ENCODE measurements around the gene PSKH1. TPM values are rescaled to one million over a fixed set of nuclear protein-coding genes. Genes with fewer than 3 reads are reported as not detected.

The PSKH1 gene
- total RNA-seq, 2 experiments from 2014 or later: 20.0 to 22.8 TPM

DNA sequence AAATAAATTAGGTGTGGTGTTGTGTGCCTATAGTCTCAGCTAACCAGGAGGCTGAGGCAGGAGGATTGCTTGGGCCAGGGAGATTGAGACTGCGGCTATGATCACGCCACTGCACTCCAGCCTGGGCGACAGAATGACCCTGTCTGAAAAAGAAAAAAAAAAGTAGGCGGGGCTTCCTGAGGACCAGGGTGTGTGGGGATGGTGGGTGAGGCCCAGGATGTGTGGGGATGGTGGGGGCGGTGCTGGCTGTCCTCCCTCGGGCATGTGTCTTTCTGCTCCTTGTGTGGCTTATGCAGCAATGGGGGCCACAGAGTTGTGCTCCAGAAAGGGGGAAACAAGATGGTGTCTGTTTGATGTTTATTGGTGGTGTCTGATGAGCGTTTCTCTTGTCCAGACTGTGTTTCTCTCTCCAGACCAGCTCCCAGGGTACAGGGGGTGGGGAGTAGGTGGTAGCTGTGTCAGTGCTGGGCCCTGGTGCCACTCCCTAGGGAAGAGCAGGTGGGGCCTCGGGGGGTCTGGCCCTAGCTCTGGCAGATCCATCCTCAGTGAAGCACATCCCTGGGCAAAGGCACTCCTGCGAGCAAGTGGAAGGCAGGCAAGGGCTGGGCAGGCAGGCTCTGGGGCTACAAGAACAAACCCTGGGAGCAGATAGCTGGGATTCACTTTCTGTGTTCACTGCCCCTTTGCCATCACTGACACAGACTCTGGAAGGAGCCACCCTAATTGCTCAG, 48.6 kb downstream of the PSKH1 start:
- H3K27ac Mint-ChIP-seq: peak overlapping the region; percentile 17
- no peak overlapping the region for H3K4me3 Mint-ChIP-seq
- H3K36me3 Mint-ChIP-seq (ENCODE audit: low read depth): peaks cover 42% of the 10 kb centered on the region
- ChIA-PET CTCF (interaction anchor here (0.6 to 5.5 kb wide), 22 partner anchors 9 to 377 kb away, joined by 3 to 27 read pairs (median 4); partner anchors contain the start of genes CTRL and DDX28), POLR2A (no interaction called here)
- H3K9me3 Mint-ChIP-seq (ENCODE audit: insufficient read depth): no peaks in the 10 kb centered on the region
- no peak for DNase-seq
- no peak for ATAC-seq
- H3K27me3 Mint-ChIP-seq (ENCODE audit: low read depth): no peaks in the 10 kb centered on the region
- peaks cover 40% of the 10 kb centered on the region for H3K4me1 Mint-ChIP-seq (ENCODE audit: low read depth)

DNA sequence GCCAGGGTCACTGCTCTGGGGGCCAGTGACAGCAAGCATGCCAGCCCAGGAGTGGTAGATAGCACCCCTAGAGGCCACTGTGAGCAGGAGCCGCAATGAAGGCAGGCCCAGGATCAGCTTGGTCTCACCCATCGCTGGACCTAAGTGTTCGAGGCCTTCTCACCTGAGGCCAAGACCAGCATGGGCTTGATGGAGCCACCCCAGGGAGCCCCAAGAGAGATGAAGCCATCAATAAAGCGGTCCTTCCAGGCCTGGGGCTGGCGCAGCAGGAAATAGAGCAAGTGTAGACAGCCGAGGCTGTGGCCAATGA, 49.1 kb downstream of the PSKH1 start:
- peaks cover 36% of the 10 kb centered on the region for H3K4me1 Mint-ChIP-seq (ENCODE audit: low read depth)
- CTCF ChIA-PET: interaction anchor here (0.6 to 5.5 kb wide), 18 partner anchors 19 to 132 kb away, joined by 3 to 27 read pairs (median 4); partner anchors contain the start of gene DDX28
- DNase-seq (peak; percentile 54), ATAC-seq (peak; percentile 44)
- no peaks in the 10 kb centered on the region for H3K9me3 Mint-ChIP-seq (ENCODE audit: insufficient read depth)
- H3K27ac Mint-ChIP-seq: peak overlapping the region; percentile 17
- no peak overlapping the region for H3K4me3 Mint-ChIP-seq
- POLR2A ChIA-PET: no interaction called here
- H3K27me3 Mint-ChIP-seq (ENCODE audit: low read depth): no peaks in the 10 kb centered on the region
- H3K36me3 Mint-ChIP-seq (ENCODE audit: low read depth): peaks cover 41% of the 10 kb centered on the region

DNA sequence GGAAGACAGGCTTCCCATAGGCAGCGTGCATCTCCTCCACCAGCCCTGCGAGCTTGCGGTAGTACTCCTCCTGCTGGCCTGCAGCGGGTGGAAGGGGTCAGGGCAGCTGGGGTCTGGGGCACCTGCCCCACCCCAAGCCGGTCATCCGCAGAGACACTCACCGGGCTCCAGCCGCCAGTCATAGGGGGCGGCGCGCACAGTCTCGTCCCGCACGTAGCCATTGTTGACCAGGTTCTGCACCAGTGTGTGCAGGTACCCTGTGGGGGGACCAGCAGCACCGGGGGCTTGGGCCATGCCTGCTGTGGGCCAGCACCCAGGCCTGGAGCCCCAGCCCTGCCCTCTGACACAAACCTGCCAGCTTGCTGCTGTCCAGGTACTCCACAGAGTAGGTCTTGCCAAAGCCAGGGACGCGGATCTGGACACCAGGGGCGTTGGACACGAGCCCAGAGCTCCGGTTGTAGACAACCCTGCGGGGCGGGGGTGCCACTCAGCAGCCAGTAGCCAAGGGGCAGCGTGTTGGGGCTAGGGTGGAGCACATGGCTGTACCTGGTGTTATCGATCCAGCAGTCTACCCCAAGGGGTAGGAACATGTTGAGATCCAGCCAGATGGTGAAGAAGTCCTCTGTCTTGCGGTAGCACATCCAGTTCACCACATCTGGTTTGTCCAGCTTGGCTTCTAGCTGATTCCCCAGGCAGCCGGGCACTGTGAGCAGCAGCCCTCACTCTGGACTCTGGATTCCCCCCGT, 49.6 kb downstream of the PSKH1 start:
- CTCF ChIA-PET: interaction anchor here (0.6 to 5.5 kb wide), 16 partner anchors 20 to 132 kb away, joined by 3 to 27 read pairs (median 4); partner anchors contain the start of gene DDX28
- H3K27me3 Mint-ChIP-seq (ENCODE audit: low read depth): no peaks in the 10 kb centered on the region
- H3K9me3 Mint-ChIP-seq (ENCODE audit: insufficient read depth): no peaks in the 10 kb centered on the region
- peaks cover 32% of the 10 kb centered on the region for H3K4me1 Mint-ChIP-seq (ENCODE audit: low read depth)
- H3K36me3 Mint-ChIP-seq (ENCODE audit: low read depth): peaks cover 39% of the 10 kb centered on the region
- DNase-seq (no peak), ATAC-seq (no peak)
- POLR2A ChIA-PET: no interaction called here
- no peak overlapping the region for H3K4me3 Mint-ChIP-seq
- no peak overlapping the region for H3K27ac Mint-ChIP-seq

DNA sequence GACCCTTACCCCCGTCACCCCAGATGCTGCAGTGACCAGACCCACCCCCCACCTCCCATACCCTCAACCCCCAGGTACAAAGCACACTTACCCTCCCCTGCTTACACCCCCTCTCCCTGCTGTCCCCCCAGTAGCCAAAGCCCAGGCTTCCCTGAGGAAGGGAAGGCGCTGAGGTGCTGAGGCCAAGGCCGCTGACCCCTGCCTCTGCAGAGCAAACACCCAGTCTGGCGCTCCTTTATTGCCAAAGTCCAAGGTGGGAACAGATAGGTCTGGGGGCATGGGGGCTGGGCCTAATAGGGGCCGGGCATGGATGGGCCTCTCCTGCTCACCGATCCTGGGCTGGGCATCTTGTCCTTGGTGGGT, 50.2 kb downstream of the PSKH1 start:
- Mint-ChIP-seq H3K36me3 (ENCODE audit: low read depth) (peaks cover 40% of the 10 kb centered on the region), H3K4me1 (ENCODE audit: low read depth) (peaks cover 32% of the 10 kb centered on the region), H3K4me3 (no peak overlapping the region), H3K27me3 (ENCODE audit: low read depth) (no peaks in the 10 kb centered on the region), H3K9me3 (ENCODE audit: insufficient read depth) (no peaks in the 10 kb centered on the region), H3K27ac (no peak overlapping the region)
- ChIA-PET CTCF (interaction anchor here (5.5 kb wide), 1 partner anchor 97 kb away, joined by 27 read pairs; no protein-coding TSS in a partner anchor), POLR2A (no interaction called here)
- DNase-seq: no peak
- ATAC-seq: no peak

DNA sequence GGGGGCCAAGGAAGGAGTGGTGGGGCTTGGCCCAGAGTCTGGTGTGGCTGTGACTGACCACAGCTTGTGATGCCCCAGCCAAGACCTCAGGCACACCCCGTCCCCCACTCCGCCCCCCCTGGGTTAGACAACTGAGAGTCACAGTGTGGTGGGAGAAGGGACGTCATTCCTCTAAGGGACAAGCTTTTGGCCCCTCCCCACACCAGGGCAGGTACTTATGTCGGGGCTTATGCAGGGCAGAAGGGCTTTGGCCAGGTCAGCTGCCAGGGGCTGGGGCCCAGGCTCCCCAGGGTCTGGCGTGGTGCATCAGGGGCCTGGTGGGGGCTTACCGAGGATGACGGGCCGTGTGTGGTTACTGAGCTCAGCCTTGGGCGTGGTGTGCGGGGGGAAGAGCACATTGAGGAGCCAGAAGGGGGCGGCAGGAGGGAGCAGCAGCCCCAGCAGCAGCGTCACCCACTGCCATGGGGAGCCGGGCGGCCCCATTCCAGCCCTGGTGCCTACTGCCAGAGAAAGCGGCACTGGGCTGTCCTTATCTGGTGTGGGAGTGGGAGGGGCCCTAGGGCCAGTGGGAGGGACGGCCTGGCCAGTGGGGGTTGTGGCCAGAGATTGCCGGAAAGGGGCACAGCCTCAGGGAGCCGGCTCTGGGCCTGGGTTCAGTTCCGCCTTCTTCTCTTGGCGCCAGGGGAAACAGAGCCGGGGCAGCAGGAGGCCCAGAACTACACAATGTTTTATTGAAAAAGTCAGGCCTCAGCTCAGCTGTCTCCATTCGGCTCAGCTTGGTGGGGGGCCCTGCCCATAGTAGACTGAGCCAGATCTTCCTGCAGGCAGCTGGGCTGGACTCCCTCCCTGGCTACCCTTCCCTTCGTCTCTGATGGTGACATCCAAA, 50.8 kb downstream of the PSKH1 start, which contains the start of gene LCAT:
Gene LCAT (minus strand): TSS at position 502 of the 886 bp plus-strand sequence. CDS start 19 bp downstream, at position 483.
- POLR2A ChIA-PET: interaction anchor here (3.4 kb wide), 1 partner anchor 8 kb away, joined by 17 read pairs; the partner anchor contains the start of gene PSMB10
- no peaks in the 10 kb centered on the region for H3K9me3 Mint-ChIP-seq (ENCODE audit: insufficient read depth)
- DNase-seq (no peak), ATAC-seq (no peak)
- peaks cover 40% of the 10 kb centered on the region for H3K36me3 Mint-ChIP-seq (ENCODE audit: low read depth)
- no peaks in the 10 kb centered on the region for H3K27me3 Mint-ChIP-seq (ENCODE audit: low read depth)
- peaks cover 32% of the 10 kb centered on the region for H3K4me1 Mint-ChIP-seq (ENCODE audit: low read depth)
- H3K27ac Mint-ChIP-seq: no peak within 1 kb of the TSS
- CTCF ChIA-PET: interaction anchor here (1.3 to 5.5 kb wide), 2 partner anchors 60 to 96 kb away, joined by 4 to 27 read pairs; no protein-coding TSS in a partner anchor
- no peak within 1 kb of the TSS for H3K4me3 Mint-ChIP-seq

DNA sequence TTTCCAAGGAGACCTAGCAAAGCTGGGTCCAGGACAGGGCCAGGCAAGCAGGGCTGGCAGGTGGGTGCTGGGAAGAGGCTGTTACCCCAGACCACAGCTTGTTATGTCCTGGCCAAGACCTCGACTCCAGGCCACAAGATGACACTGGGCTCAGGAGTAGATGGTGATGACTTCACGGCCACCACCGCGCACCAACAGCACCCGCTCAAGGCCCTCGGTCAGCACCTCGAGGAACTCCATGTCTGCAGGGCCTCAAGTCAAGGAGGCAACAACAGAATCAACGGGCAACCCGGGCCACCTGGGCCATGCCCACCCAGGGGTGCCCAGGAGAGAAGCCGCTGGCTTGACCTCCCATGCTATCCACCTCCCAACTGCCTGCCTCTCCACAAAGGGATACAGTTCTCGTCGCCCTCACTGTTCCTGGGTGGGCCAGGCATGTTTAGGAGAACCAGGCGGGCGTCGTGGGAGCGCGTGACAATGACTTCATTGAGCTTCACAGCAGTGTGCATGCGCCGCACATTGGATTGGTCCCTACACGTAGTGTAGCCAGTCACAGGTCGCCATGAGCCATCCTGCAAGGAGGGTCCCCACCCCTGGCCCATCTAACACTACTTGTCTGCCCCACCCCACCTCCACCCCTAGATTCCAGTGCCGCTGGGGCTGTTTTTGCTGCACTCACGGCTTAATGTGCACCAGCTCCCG, 51.8 kb downstream of the PSKH1 start:
- no peak for DNase-seq
- Mint-ChIP-seq H3K27me3 (ENCODE audit: low read depth) (no peaks in the 10 kb centered on the region), H3K4me1 (ENCODE audit: low read depth) (peaks cover 23% of the 10 kb centered on the region), H3K36me3 (ENCODE audit: low read depth) (peaks cover 34% of the 10 kb centered on the region), H3K27ac (no peak overlapping the region), H3K9me3 (ENCODE audit: insufficient read depth) (no peaks in the 10 kb centered on the region), H3K4me3 (no peak overlapping the region)
- ChIA-PET CTCF (interaction anchor here (0.6 to 1.3 kb wide), 4 partner anchors 8 to 817 kb away, joined by 3 to 4 read pairs (median 4); partner anchors contain the start of gene PSMB10), POLR2A (interaction anchor here (3.4 kb wide), 1 partner anchor 9 kb away, joined by 17 read pairs; the partner anchor contains the start of gene PSMB10)
- ATAC-seq: no peak

DNA sequence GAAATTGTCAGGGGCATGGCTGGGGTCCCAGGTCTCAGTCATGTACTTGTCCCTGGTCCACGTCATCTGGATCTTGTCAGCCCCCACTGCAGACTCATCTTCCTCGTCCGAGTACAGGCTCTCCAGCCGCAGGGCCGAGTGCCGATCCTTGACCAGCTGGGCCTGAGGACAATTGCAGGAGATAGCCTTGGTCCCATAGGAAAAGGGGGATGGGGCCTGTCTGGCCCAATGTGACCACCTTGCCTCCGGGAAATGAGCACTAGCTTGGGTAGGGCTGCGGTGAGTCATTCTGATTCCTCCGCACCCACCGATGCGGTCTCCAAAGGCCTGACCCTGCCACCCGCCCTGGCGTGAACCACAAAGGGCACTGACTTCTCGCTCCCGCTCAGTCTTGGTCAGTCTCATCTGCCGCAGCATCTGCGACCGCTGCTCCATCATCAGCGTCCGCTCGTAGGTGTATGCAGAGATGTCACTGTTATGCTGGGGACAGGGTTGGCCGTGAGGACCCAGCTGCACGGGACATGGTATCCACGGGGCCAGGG, 52.4 kb downstream of the PSKH1 start:
- peaks cover 17% of the 10 kb centered on the region for H3K4me1 Mint-ChIP-seq (ENCODE audit: low read depth)
- H3K36me3 Mint-ChIP-seq (ENCODE audit: low read depth): peaks cover 32% of the 10 kb centered on the region
- no peak overlapping the region for H3K4me3 Mint-ChIP-seq
- no peaks in the 10 kb centered on the region for H3K9me3 Mint-ChIP-seq (ENCODE audit: insufficient read depth)
- no peak for DNase-seq
- ChIA-PET POLR2A (interaction anchor here (3.4 kb wide), 1 partner anchor 9 kb away, joined by 17 read pairs; the partner anchor contains the start of gene PSMB10), CTCF (interaction anchor here (0.6 to 1.1 kb wide), 3 partner anchors 9 to 818 kb away, joined by 3 to 4 read pairs (median 4); partner anchors contain the start of gene PSMB10)
- no peaks in the 10 kb centered on the region for H3K27me3 Mint-ChIP-seq (ENCODE audit: low read depth)
- no peak for ATAC-seq
- H3K27ac Mint-ChIP-seq: no peak overlapping the region

DNA sequence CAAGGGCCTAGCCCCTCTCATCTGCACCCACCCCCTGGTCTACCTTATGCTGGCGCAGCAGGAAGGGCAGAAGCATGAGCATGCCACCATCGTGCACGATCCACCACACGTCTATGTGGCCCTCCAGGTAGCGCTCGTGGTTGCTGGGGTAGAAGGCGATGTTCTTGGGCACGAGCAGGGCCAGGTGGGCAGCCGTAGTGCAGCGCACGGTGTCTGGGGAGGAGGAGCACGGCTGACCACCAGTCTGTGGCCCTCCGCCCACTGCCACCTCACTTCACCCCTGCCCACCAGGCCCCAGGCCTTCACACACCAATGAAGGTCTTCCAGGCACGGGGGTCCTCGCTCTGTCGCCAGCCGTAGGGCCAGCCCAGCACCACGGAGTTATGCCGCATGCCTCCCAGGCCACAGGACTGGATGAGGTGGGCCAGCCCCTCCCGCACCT, 53.1 kb downstream of the PSKH1 start:
- Mint-ChIP-seq H3K27ac (peak overlapping the region; percentile 15), H3K36me3 (ENCODE audit: low read depth) (peaks cover 30% of the 10 kb centered on the region), H3K4me3 (no peak overlapping the region), H3K9me3 (ENCODE audit: insufficient read depth) (no peaks in the 10 kb centered on the region), H3K4me1 (ENCODE audit: low read depth) (peaks cover 11% of the 10 kb centered on the region), H3K27me3 (ENCODE audit: low read depth) (no peaks in the 10 kb centered on the region)
- ChIA-PET CTCF (interaction anchor here (1.1 kb wide), 1 partner anchor 9 kb away, joined by 4 read pairs; the partner anchor contains the start of gene PSMB10), POLR2A (interaction anchor here (3.4 kb wide), 1 partner anchor 10 kb away, joined by 17 read pairs; the partner anchor contains the start of gene PSMB10)
- no peak for ATAC-seq
- DNase-seq: no peak

DNA sequence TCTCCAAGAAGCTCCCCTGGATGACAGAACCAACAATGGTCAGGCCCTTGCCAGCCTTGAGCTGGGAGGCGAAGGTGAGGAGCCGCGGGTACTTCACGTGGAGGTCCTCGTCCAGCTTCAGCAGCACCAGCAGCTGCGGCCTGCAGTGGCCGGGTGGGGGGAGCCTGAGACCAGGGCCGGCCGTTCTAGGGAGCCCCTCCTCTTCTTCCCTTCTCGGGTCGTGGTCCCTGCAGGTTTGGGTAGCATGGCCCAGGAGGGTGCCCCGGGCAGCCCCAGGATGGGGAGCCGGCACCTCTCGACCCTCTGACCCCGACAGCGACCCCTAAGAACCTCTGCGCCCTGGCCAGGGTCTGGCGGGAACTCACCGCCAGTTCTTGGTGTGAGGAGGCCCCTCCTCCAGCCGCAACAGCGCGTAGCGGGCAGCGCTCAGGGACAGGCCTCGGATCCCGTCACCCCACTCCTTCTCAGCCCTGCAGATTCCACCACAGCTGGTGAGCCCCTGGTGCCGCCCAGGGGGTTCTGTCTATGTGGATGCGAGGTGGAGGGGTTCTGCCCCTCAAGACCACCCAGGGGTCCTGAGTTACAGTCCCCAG, 54.0 kb downstream of the PSKH1 start:
- no peaks in the 10 kb centered on the region for H3K9me3 Mint-ChIP-seq (ENCODE audit: insufficient read depth)
- ChIA-PET CTCF (interaction anchor here (1.0 kb wide), 1 partner anchor 94 kb away, joined by 3 read pairs; no protein-coding TSS in a partner anchor), POLR2A (interaction anchor here (3.4 kb wide), 1 partner anchor 11 kb away, joined by 17 read pairs; the partner anchor contains the start of gene PSMB10)
- peaks cover 28% of the 10 kb centered on the region for H3K36me3 Mint-ChIP-seq (ENCODE audit: low read depth)
- peaks cover 2% of the 10 kb centered on the region for H3K4me1 Mint-ChIP-seq (ENCODE audit: low read depth)
- no peak overlapping the region for H3K4me3 Mint-ChIP-seq
- no peak for ATAC-seq
- H3K27me3 Mint-ChIP-seq (ENCODE audit: low read depth): no peaks in the 10 kb centered on the region
- H3K27ac Mint-ChIP-seq: no peak overlapping the region
- DNase-seq: no peak

DNA sequence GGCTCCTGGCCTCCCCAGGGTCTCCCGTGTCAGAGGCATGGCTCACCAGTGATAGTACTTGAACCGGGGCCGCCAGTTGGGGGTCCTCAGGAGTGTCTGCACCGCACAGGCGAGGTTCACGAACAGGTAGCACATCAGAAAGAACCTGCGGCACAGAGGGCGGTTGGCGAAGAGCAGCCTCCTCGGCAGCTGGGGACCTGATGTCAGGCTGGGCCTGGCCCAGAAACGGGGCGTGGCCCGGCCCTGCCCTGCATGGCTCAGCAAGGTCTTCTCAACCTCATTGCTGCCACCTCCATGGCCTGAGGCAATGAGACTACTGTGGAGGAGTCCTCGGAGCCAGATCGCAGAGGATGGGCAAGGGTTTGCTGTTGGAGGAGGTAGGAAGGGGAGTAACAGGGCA, 55.0 kb downstream of the PSKH1 start:
- Mint-ChIP-seq H3K27ac (no peak overlapping the region), H3K4me3 (no peak overlapping the region), H3K36me3 (ENCODE audit: low read depth) (peaks cover 28% of the 10 kb centered on the region), H3K4me1 (ENCODE audit: low read depth) (no peaks in the 10 kb centered on the region), H3K27me3 (ENCODE audit: low read depth) (no peaks in the 10 kb centered on the region), H3K9me3 (ENCODE audit: insufficient read depth) (no peaks in the 10 kb centered on the region)
- ATAC-seq (no peak), DNase-seq (no peak)
- ChIA-PET POLR2A (no interaction called here), CTCF (interaction anchor here (1.0 kb wide), 1 partner anchor 93 kb away, joined by 3 read pairs; no protein-coding TSS in a partner anchor)

All from activated CD8-positive, alpha-beta T cell treated with anti-CD3 and anti-CD28 coated beads, Interleukin-2, amount 10 ng/mL, durations not matched to agents 7 days and 5 days (primary cell).